Sigmoid colon (tissue), 4 donors: Measurements from ENCODE around the gene TPSB2.

Experiments
- CTCF ChIP-seq, 4 experiments: fragments of 450-650 bp in 3 of 4; fragments of 200-600 bp in 1 of 4; IDR thresholded peaks; one replicate each; pipeline ENCODE4 v1.5.1; 2016 to 2019; ENCODE audit warnings: antibody characterized with exemption in 4 of 4, mild to moderate bottlenecking in 3 of 4, moderate library complexity in 2 of 4
- EP300 ChIP-seq, 4 donors: sonication (generic); formaldehyde crosslinking; IDR thresholded peaks; one replicate each; pipeline ENCODE4 v1.6.1; 2017; ENCODE audit warnings: antibody characterized with exemption in 4 of 4
- POLR2A ChIP-seq, 2 donors: fragments of 450-650 bp; IDR thresholded peaks; one replicate each; pipeline ENCODE4 v1.6.1; 2016; ENCODE audit warnings: antibody characterized with exemption in 2 of 2, mild to moderate bottlenecking in 2 of 2, moderate library complexity in 2 of 2
- POLR2AphosphoS5 ChIP-seq, 4 donors: sonication (generic); formaldehyde crosslinking; IDR thresholded peaks; one replicate each; pipeline ENCODE4 v1.6.1; 2017; ENCODE audit warnings: antibody characterized with exemption in 4 of 4

DNA sequence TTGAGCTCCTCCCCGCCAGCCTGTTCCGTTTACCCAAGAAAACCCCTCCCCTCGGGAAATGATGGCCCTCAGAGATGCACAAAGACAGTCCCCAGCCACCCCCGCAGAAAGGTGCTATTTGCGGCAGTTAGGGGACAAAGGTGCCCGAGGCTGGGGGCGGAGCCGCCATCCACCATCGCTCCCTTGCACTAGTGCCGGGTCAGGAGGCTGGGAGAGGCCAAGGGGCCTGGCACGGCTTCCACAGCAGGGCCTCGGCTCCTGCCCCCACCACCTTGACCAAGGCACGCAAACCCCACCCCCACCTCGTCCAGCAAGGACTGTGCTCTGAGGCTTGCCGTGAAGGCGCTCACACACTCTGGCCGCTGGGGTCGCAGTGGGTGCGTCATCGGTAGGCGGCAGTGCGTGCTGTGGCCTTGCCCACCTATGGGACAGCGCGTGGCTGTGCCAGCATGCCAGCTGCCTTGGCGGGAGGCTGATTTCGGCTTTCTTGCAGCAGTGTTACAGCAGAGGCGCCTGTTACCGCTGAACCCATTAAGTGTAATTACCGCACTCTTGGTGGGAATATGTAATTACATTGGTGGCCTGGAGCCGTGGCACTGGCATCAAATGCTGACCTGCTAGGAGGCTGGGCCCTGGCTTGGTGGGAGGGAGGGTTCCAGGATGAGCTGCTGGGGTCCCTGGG, 36.7 kb downstream of the TPSB2 start:
- TF ChIP-seq POLR2A (IDR thresholded peaks at IDR 0.05), result no peak
- TF ChIP-seq CTCF (IDR thresholded peaks at IDR 0.05), result no peak
- TF ChIP-seq EP300 (IDR thresholded peaks at IDR 0.05), result peak in 1 of 4 donors; percentile 64
- TF ChIP-seq POLR2AphosphoS5 (IDR thresholded peaks at IDR 0.05), result peak; percentile 19 to 77 (median 61)
